Body of pancreas (tissue), 4 donors: ENCODE results near the gene NFYC. TPM values are rescaled to one million over a fixed set of nuclear protein-coding genes. Genes with fewer than 3 reads are reported as not detected.
A peak's percentile ranks its signal among the peaks of the same experiment; 100 is the strongest.

Source experiments
- ATAC-seq: fragments of 150-250 bp; one replicate; pipeline ENCODE4 v1.9.1; 2016
- DNase-seq, 4 donors: peaks; one replicate each; pipeline ENCODE4 v3.0.0-alpha.2; 2019
- H3K27ac ChIP-seq, 4 donors: fragments of 200-600 bp; sonication (generic); 1 replicate in 3 of 4; 2 replicates in 1 of 4; pipeline versions ENCODE4 v1.5.1 to v1.6.1; 2016 to 2019; ENCODE audit warnings: mild to moderate bottlenecking in 1 of 4, mixed read lengths in 1 of 4, moderate library complexity in 1 of 4
- H3K27me3 ChIP-seq, 2 donors: fragments of 200-600 bp; sonication (generic); one replicate each; pipeline ENCODE4 v1.6.0; 2016; ENCODE audit warnings: mild to moderate bottlenecking in 1 of 2
- H3K36me3 ChIP-seq, 2 donors: fragments of 200-600 bp; sonication (generic); replicated peaks in 1 of 2; 2 replicates each; pipeline ENCODE4 v1.5.1; 2016; ENCODE audit warnings: low read depth in 2 of 2; ENCODE audit not compliant: insufficient read depth in 1 of 2
- H3K4me1 ChIP-seq: fragments of 200-600 bp; sonication (generic); one replicate; pipeline ENCODE4 v1.6.0; 2016
- H3K4me3 ChIP-seq, 2 donors: fragments of 200-600 bp; sonication (generic); 1 replicate in 1 of 2; 2 replicates in 1 of 2; pipeline ENCODE4 v1.5.1; 2016 to 2019
- H3K9me3 ChIP-seq, 3 donors: fragments of 200-600 bp; sonication (generic); 1 replicate in 2 of 3; 2 replicates in 1 of 3; pipeline ENCODE4 v1.5.1; 2016
- POLR2A ChIP-seq, 3 donors: fragments of 450-650 bp; IDR thresholded peaks; one replicate each; pipeline ENCODE4 v1.6.1; 2016; ENCODE audit warnings: antibody characterized with exemption in 3 of 3, mild to moderate bottlenecking in 2 of 3
- WGBS, 2 donors: methylation state at CpG; one replicate each; pipeline ENCODE4 v1.1.5; 2017; 5-methylcytosine and 5-hydroxymethylcytosine counted together
- intact Hi-C: fragments of 100-400 bp; cut with DNase I; formaldehyde crosslinking; loops from one replicate; pipeline ENCODE4 v1.15.1; 2023
- total RNA-seq, 2 donors: library from RNA; depleted of rRNA; stranded (reverse); fragments of >200 nt; gene quantifications; one replicate each; pipeline ENCODE4 v1.1.0, GENCODE V29; 2016
- TF ChIP-seq, protein P1 (sequence below), 7 experiments: fragments of 450-650 bp in 4 of 7; fragments of 200-600 bp in 3 of 7; sonication (generic) in 3 of 7; IDR thresholded peaks; one replicate each; pipeline ENCODE4 v1.5.1; 2016 to 2019; ENCODE audit warnings: antibody characterized with exemption in 7 of 7

Gene NFYC
- total RNA-seq, 2 donors from 2014 or later, result 37.2 to 44.9 TPM

- Histone ChIP-seq H3K27me3 (no peaks in the 10 kb centered on the region), H3K27ac (no peak overlapping the region), H3K4me1 (peaks cover 13% of the 10 kb centered on the region), H3K9me3 (no peaks in the 10 kb centered on the region), H3K4me3 (no peak overlapping the region), H3K36me3 (no peaks in the 10 kb centered on the region)
- TF ChIP-seq POLR2A (IDR thresholded peaks at IDR 0.05), result no peak
- TF ChIP-seq, protein P1, sequence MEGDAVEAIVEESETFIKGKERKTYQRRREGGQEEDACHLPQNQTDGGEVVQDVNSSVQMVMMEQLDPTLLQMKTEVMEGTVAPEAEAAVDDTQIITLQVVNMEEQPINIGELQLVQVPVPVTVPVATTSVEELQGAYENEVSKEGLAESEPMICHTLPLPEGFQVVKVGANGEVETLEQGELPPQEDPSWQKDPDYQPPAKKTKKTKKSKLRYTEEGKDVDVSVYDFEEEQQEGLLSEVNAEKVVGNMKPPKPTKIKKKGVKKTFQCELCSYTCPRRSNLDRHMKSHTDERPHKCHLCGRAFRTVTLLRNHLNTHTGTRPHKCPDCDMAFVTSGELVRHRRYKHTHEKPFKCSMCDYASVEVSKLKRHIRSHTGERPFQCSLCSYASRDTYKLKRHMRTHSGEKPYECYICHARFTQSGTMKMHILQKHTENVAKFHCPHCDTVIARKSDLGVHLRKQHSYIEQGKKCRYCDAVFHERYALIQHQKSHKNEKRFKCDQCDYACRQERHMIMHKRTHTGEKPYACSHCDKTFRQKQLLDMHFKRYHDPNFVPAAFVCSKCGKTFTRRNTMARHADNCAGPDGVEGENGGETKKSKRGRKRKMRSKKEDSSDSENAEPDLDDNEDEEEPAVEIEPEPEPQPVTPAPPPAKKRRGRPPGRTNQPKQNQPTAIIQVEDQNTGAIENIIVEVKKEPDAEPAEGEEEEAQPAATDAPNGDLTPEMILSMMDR (IDR thresholded peaks at IDR 0.05), result no peak
- intact Hi-C loops, result no loop called here
- 82 to 87% methylated on average over 3 of the region's 3 CpGs for WGBS, 2 donors
- DNase-seq (no peak), ATAC-seq (no peak)
These were observed 102.1 kb downstream of the NFYC start for GRCh38 chr1:40793617-40794016.

GRCh38 chr1:40794048-40794447, 102.5 kb downstream of the NFYC start:
- no peaks in the 10 kb centered on the region for H3K36me3 ChIP-seq
- H3K4me1 ChIP-seq, result peaks cover 17% of the 10 kb centered on the region
- H3K27ac ChIP-seq, result no peak overlapping the region
- DNase-seq (no peak), ATAC-seq (no peak)
- TF ChIP-seq, protein P1 (IDR thresholded peaks at IDR 0.05), result no peak
- TF ChIP-seq POLR2A (IDR thresholded peaks at IDR 0.05), result no peak
- 89 to 90% methylated on average over 4 of the region's 4 CpGs for WGBS, 2 donors
- H3K4me3 ChIP-seq, result no peak overlapping the region
- intact Hi-C loops, result no loop called here
- no peaks in the 10 kb centered on the region for H3K9me3 ChIP-seq
- no peaks in the 10 kb centered on the region for H3K27me3 ChIP-seq

DNA sequence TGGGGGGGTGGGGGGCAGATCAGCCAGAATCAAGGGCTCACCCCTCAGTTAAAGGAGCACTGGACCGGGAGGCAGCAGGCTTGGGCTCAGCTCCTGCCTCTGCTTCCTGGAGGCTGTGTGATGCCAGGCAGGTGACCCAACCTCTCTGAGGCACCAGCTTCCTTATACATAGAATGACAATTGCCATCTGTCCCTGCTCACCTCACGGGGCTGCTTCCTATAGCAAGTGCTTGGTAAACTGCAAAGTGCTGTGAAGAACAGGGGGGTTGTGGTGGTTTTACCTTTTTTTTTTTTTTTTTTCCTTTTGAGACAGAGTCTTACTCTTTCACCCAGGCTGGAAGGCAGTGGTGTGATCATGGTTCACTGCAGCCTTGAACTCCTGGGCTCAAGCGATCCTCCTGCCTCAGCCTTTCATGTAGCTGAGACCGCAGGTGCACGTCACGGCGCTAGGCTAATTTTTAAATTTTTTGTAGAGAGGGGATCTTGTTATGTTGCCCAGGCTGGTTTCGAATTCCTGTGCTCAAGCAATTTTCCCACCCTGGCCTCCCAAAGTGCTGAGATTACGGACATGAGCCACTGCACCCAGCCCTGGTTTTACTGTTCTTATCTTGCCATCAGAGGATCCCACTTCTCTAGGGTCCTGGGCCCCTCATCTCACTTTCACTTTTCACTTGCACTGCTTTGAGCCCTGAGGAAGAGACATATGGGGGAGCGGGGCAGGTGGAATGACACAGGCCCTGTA, 103.6 kb downstream of the NFYC start:
- H3K4me3 ChIP-seq, result no peak overlapping the region
- peak overlapping the region in 1 of 4 donors; percentile 78 for H3K27ac ChIP-seq
- no peak for DNase-seq
- intact Hi-C loops, result no loop called here
- H3K9me3 ChIP-seq, result no peaks in the 10 kb centered on the region
- no peaks in the 10 kb centered on the region for H3K27me3 ChIP-seq
- TF ChIP-seq, protein P1 (IDR thresholded peaks at IDR 0.05), result no peak
- TF ChIP-seq POLR2A (IDR thresholded peaks at IDR 0.05), result no peak
- H3K36me3 ChIP-seq, result no peaks in the 10 kb centered on the region
- peaks cover 28% of the 10 kb centered on the region for H3K4me1 ChIP-seq
- WGBS, 2 donors, result 81% methylated on average over 10 of the region's 10 CpGs
- no peak for ATAC-seq

- TF ChIP-seq, protein P1 (IDR thresholded peaks at IDR 0.05), result no peak
- no peak for TF ChIP-seq POLR2A (IDR thresholded peaks at IDR 0.05)
- no peak for ATAC-seq
- DNase-seq, result no peak
- no peaks in the 10 kb centered on the region for H3K9me3 ChIP-seq
- H3K4me1 ChIP-seq, result peaks cover 33% of the 10 kb centered on the region
- no peaks in the 10 kb centered on the region for H3K27me3 ChIP-seq
- 67 to 69% methylated on average over 13 of the region's 13 CpGs for WGBS, 2 donors
- H3K4me3 ChIP-seq, result no peak overlapping the region
- no peaks in the 10 kb centered on the region for H3K36me3 ChIP-seq
- peak overlapping the region in 2 of 4 donors; percentile 12 to 78 for H3K27ac ChIP-seq
- intact Hi-C loops, result no loop called here
These were observed 104.5 kb downstream of the NFYC start for GRCh38 chr1:40795811-40796586.
